NCI-H1092 treated with DMSO at 0.1 percent for 48 hours (cell line): Measurements from ENCODE around the gene TRAPPC3.

Experiments
- DNase-seq: peaks from one replicate; lab custom pipeline; 2025; lab: John Stamatoyannopoulos, UW

Gene TRAPPC3

GRCh38 chr1:36098650-36099365 is 50.5 kb downstream of the TRAPPC3 start:
- DNase-seq = no peak

GRCh38 chr1:36097693-36098585 is 51.3 kb downstream of the TRAPPC3 start:
- DNase-seq = no peak

- no peak for DNase-seq
These were observed 52.5 kb downstream of the TRAPPC3 start for GRCh38 chr1:36096500-36097432.

GRCh38 chr1:36095760-36096405 is 53.4 kb downstream of the TRAPPC3 start:
- DNase-seq = no peak

- DNase-seq = no peak
These were observed 54.6 kb downstream of the TRAPPC3 start for GRCh38 chr1:36094621-36095061.

GRCh38 chr1:36093929-36094328 is 55.4 kb downstream of the TRAPPC3 start:
- DNase-seq = no peak

- DNase-seq = no peak
These were observed 56.1 kb downstream of the TRAPPC3 start for GRCh38 chr1:36093226-36093625.

DNA sequence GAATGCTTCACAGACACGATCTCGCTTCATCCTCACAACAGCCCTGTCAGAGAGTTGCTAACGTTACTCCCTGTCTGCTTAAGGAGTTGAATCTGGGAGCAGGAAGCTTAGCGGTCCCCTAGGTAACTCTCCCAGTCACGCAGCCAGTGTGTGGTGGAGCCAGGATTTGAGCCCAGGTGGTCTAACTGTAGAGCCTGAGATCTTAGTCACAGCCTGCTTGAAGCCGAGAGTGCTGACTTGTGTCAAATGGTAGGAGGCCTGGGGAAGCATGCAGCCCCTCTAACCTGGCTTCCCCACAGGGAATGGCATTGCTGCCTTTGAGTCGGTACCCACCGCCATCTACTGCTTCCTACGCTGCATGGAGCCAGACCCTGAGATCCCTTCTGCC is 56.5 kb downstream of the TRAPPC3 start:
- no peak for DNase-seq

GRCh38 chr1:36092166-36092797 is 57.0 kb downstream of the TRAPPC3 start:
- DNase-seq = no peak

DNA sequence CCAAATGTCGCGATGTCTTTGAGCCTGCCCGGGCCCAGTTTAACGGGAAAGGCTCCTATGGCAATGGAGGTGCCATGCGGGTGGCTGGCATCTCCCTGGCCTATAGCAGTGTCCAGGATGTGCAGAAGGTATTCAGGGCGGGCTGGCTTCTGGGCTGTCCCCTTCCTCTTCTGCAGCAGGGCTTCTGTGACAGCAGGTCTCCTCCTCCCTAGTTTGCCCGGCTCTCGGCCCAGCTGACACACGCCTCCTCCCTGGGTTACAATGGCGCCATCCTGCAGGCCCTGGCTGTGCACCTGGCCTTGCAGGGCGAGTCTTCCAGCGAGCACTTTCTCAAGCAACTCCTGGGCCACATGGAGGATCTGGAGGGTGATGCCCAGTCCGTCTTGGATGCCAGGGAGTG is 57.6 kb downstream of the TRAPPC3 start:
- no peak for DNase-seq

DNA sequence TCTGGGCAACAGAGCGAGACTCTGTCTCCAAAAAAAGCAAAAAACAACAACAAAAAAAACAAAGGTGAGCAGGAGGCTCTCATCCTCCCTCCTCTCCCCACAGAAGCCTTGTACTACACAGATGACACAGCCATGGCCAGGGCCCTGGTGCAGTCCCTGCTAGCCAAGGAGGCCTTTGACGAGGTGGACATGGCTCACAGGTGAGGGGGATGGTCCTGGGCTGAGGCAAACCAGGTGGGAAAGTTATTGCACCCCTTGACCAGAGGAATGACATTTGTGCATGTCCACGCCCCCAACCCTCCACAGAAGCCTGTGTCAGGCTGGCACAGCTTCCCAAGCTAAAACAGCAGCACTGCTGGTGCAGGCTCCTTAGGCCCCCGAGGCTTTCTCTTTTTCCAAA is 58.1 kb downstream of the TRAPPC3 start:
- DNase-seq = no peak

DNA sequence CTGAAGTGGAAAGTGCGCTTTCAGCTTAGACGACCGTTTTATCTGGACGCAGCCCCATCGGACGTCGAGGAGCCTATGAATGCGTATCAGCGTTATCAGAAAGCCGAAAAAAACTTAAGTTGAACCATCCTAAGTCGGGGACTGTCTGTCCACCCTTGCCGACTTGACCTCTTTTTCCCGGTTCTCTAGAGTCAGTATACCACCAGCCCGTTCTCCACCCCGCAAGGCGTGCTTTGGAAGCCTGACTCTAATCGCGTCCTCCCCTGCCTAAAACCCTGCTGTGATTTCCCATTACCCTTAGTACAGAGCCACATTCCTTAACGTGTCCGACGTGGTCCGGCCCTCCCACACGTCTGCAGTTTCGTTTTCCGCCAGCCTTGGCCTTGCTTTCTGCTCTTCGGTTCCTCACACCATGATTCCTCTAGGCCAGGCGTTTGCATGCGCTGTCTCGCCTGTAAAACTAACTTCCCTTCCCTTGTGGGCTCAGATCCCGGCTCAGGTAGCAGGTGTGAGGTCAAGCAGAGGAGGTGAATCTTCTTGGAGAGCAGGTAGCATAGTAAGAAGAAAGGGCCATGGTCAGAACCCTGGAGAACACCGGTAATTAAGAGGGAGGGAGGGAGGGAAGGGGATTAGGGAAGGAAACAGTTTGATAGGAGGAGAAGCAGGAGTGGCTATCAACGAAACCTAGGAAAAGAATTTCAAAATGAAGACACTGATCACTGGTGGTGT is 59.7 kb downstream of the TRAPPC3 start:
- DNase-seq = no peak

GRCh38 chr1:36088577-36089392 is 60.5 kb downstream of the TRAPPC3 start, which contains the start of gene ADPRS:
ADPRS (plus strand) TSS chr1:36088892; CDS start chr1:36088905, 13 bp downstream.
- peak; percentile 92 for DNase-seq

DNA sequence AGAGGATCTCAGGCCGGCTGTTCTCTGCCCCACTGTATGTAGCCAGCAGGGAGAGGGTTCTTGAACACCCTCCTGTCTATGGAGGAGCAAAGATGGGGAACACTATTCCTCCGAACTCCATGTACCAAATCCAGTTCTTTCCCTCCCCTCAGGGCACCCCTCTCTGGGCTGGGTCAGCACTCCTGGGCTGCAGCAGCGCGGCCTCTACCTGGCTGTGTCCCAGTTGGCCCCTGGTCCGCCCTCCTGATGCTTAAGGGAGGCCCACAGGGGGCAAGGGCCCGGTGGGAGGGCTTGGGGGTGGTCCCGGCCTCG is 61.1 kb downstream of the TRAPPC3 start:
- no peak for DNase-seq

GRCh38 chr1:36087233-36088123 is 61.8 kb downstream of the TRAPPC3 start:
- DNase-seq = no peak
